Measurements from ENCODE around the gene MAGI2.

MAGI2 gene

GRCh38 chr7:78172933-78173591 lies 1280.4 kb downstream of the MAGI2 start:
- H3K4me3 ChIP-seq (ENCODE audit: low read length), result no peak overlapping the region
- DNase-seq (ENCODE audit: low read depth), result no peak

GRCh38 chr7:78172267-78172757 lies 1281.2 kb downstream of the MAGI2 start:
- DNase-seq (ENCODE audit: low read depth), result no peak
- H3K4me3 ChIP-seq (ENCODE audit: low read length), result no peak overlapping the region
- TF ChIP-seq, protein P1, sequence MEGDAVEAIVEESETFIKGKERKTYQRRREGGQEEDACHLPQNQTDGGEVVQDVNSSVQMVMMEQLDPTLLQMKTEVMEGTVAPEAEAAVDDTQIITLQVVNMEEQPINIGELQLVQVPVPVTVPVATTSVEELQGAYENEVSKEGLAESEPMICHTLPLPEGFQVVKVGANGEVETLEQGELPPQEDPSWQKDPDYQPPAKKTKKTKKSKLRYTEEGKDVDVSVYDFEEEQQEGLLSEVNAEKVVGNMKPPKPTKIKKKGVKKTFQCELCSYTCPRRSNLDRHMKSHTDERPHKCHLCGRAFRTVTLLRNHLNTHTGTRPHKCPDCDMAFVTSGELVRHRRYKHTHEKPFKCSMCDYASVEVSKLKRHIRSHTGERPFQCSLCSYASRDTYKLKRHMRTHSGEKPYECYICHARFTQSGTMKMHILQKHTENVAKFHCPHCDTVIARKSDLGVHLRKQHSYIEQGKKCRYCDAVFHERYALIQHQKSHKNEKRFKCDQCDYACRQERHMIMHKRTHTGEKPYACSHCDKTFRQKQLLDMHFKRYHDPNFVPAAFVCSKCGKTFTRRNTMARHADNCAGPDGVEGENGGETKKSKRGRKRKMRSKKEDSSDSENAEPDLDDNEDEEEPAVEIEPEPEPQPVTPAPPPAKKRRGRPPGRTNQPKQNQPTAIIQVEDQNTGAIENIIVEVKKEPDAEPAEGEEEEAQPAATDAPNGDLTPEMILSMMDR (conservative IDR thresholded peaks at IDR 0.05; ENCODE audit: low read length), result no peak

More at GRCh38 chr7:78172933-78173591, 1280.4 kb downstream of the MAGI2 start:
- TF ChIP-seq, protein P1 (conservative IDR thresholded peaks at IDR 0.05; ENCODE audit: low read length), result no peak

DNA sequence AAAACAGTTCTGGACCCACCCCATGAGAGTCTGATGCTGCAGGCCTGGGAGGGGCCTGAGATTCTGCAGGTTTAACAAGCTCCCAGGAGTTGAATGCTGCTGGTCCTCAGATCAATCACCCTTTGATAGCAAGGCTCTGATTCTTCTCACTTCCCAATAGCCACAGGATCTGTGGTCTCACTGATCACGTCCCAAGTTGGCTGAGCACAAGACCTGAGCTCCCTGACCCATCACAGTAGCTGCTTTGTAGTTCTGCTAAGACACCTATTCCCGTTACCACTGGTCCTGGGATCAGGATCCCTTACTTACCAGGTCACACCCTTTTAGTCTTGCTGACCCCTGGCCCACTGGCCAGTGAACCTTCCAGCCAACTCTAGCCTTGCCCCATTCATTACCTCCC lies 1282.1 kb downstream of the MAGI2 start:
- DNase-seq (ENCODE audit: low read depth), result no peak
- no peak overlapping the region for H3K4me3 ChIP-seq (ENCODE audit: low read length)
- TF ChIP-seq, protein P1 (conservative IDR thresholded peaks at IDR 0.05; ENCODE audit: low read length), result no peak

- TF ChIP-seq, protein P1 (conservative IDR thresholded peaks at IDR 0.05; ENCODE audit: low read length), result no peak
- DNase-seq (ENCODE audit: low read depth), result no peak
- no peak overlapping the region for H3K4me3 ChIP-seq (ENCODE audit: low read length)
These were observed 1282.7 kb downstream of the MAGI2 start for GRCh38 chr7:78170815-78171214.

- no peak overlapping the region for H3K4me3 ChIP-seq (ENCODE audit: low read length)
- TF ChIP-seq, protein P1 (conservative IDR thresholded peaks at IDR 0.05; ENCODE audit: low read length), result no peak
- DNase-seq (ENCODE audit: low read depth), result no peak
These were observed 1283.5 kb downstream of the MAGI2 start for GRCh38 chr7:78169992-78170391.

DNA sequence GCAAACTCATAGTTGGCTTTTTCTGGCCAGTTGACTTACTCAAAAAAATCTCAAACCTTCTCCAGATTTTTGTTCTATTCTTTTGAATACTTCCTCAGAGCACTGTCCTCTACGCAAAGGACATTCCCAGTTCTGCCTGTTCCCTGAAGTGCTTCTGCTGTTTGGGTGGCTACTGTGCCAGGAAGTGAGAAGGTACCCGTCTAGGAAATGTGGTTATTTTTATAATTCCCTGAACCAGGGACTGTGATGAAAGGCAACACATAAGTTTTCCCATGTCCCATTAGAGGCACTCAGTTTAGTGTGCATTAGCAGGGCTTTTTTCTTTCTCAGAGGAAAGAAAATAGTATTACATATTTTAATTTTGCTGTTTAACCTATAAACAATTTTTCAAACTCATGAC lies 1284.6 kb downstream of the MAGI2 start:
- TF ChIP-seq, protein P1 (conservative IDR thresholded peaks at IDR 0.05; ENCODE audit: low read length), result no peak
- no peak overlapping the region for H3K4me3 ChIP-seq (ENCODE audit: low read length)
- no peak for DNase-seq (ENCODE audit: low read depth)

- TF ChIP-seq, protein P1 (conservative IDR thresholded peaks at IDR 0.05; ENCODE audit: low read length), result no peak
- DNase-seq (ENCODE audit: low read depth), result no peak
These were observed 1285.6 kb downstream of the MAGI2 start for GRCh38 chr7:78167860-78168259.

More at GRCh38 chr7:78167860-78168259, 1285.6 kb downstream of the MAGI2 start:
- no peak overlapping the region for H3K4me3 ChIP-seq (ENCODE audit: low read length)
